DMS53 treated with DMSO at 0.1 percent for 48 hours (cell line): Measurements from ENCODE around the gene DEUP1.
"Not testable (repeated sequence)": the region's sequence is repeated elsewhere in the genome, so short reads cannot be mapped to it uniquely, and the experiment has no call there.

Experiments
- DNase-seq: peaks from one replicate; lab custom pipeline; 2025; ENCODE audit not compliant: unreplicated experiment; lab: John Stamatoyannopoulos, UW

The DEUP1 gene

GRCh38 chr11:93330446-93330984 lies at the start of gene DEUP1:
Gene DEUP1, plus strand, starts transcription at chr11:93330742. Its CDS starts 1,518 bp downstream, at chr11:93332260.
- DNase-seq: peak; percentile 89

GRCh38 chr11:93285430-93285829 lies 45.1 kb upstream of the DEUP1 start:
- DNase-seq: no peak

GRCh38 chr11:93287434-93287833 lies 43.1 kb upstream of the DEUP1 start:
- peak; percentile 89 for DNase-seq

- no peak for DNase-seq
Measured at GRCh38 chr11:93288079-93288478, 42.5 kb upstream of the DEUP1 start.

- no peak for DNase-seq
Measured at GRCh38 chr11:93288767-93289166, 41.8 kb upstream of the DEUP1 start.

- DNase-seq: no peak
Measured at GRCh38 chr11:93289782-93290463, 40.6 kb upstream of the DEUP1 start.

GRCh38 chr11:93291110-93291509 lies 39.4 kb upstream of the DEUP1 start:
- DNase-seq: no peak

- DNase-seq: no peak
Measured at GRCh38 chr11:93291898-93292297, 38.6 kb upstream of the DEUP1 start.

- DNase-seq: no peak
Measured at GRCh38 chr11:93295921-93296575, 34.5 kb upstream of the DEUP1 start.

- DNase-seq: no peak
Measured at GRCh38 chr11:93303689-93304088, 26.9 kb upstream of the DEUP1 start.

GRCh38 chr11:93314399-93314798 lies 16.1 kb upstream of the DEUP1 start:
- not testable (repeated sequence) for DNase-seq

- no peak for DNase-seq
Measured at GRCh38 chr11:93319224-93319839, 11.2 kb upstream of the DEUP1 start.

- no peak for DNase-seq
Measured at GRCh38 chr11:93320230-93320629, 10.3 kb upstream of the DEUP1 start.

GRCh38 chr11:93322207-93322606 lies 8.3 kb upstream of the DEUP1 start:
- no peak for DNase-seq

GRCh38 chr11:93323747-93324146 lies 6.8 kb upstream of the DEUP1 start:
- DNase-seq: no peak

- no peak for DNase-seq
Measured at GRCh38 chr11:93324500-93324899, 6.0 kb upstream of the DEUP1 start.

- no peak for DNase-seq
Measured at GRCh38 chr11:93326681-93327080, 3.9 kb upstream of the DEUP1 start.

- DNase-seq: peak; percentile 89
Measured at GRCh38 chr11:93329936-93330445, 551 bp upstream of the DEUP1 start.

GRCh38 chr11:93340223-93340622 lies 9.7 kb downstream of the DEUP1 start:
- DNase-seq: peak; percentile 79

GRCh38 chr11:93344855-93345333 lies 14.4 kb downstream of the DEUP1 start:
- DNase-seq: no peak

- no peak for DNase-seq
Measured at GRCh38 chr11:93348930-93349329, 18.4 kb downstream of the DEUP1 start.

- DNase-seq: no peak
Measured at GRCh38 chr11:93350835-93351234, 20.3 kb downstream of the DEUP1 start.
